Tibial nerve (tissue), 3 donors: ENCODE measurements around the gene ERBB4.

Source experiments
- CTCF ChIP-seq, 5 experiments: fragments of 200-600 bp in 3 of 5; fragments of 450-650 bp in 2 of 5; sonication (generic) in 3 of 5; IDR thresholded peaks; one replicate each; pipeline ENCODE4 v1.5.1; 2016 to 2019; ENCODE audit warnings: antibody characterized with exemption in 5 of 5, mild to moderate bottlenecking in 3 of 5, moderate library complexity in 2 of 5
- POLR2A ChIP-seq, 2 donors: fragments of 450-650 bp; IDR thresholded peaks; one replicate each; pipeline ENCODE4 v1.6.1; 2017; ENCODE audit warnings: antibody characterized with exemption in 2 of 2, mild to moderate bottlenecking in 2 of 2, moderate library complexity in 2 of 2

- TF ChIP-seq CTCF (IDR thresholded peaks at IDR 0.05), result no peak
- no peak for TF ChIP-seq POLR2A (IDR thresholded peaks at IDR 0.05)
Observed at GRCh38 chr2:211664321-211664720, 874.3 kb downstream of the ERBB4 start.
